GM12878 (cell line): ENCODE data around the gene SIRT2. TPM values are rescaled to one million over a fixed set of nuclear protein-coding genes. Genes with fewer than 3 reads are reported as not detected.

Experiments used
- ATAC-seq: fragments of 200-7000 bp; cut with Tn5 transposase; 3 replicates; pipeline ENCODE4 v1.9.1; 2020; ENCODE audit warnings: mild to moderate bottlenecking, moderate library complexity
- BruUV-seq: library from RNA; stranded (reverse); fragments of 400-500 nt; replicated peaks from 2 replicates; lab custom pipeline; 2021; lab: Mats Ljungman, UMichigan
- CTCF ChIA-PET: fragments of 300-600 bp; sonication (Branson Sonifier 250); formaldehyde crosslinking; extraction: SDS; loops from one replicate; lab custom pipeline; 2021; ENCODE audit warnings: inconsistent platforms; lab: Yijun Ruan, JAX
- POLR2A ChIA-PET: fragments of 350-600 bp; formaldehyde crosslinking; extraction: SDS; loops from one replicate; lab custom pipeline; 2021; ENCODE audit warnings: inconsistent platforms; lab: Charles Lee
- RAD21 ChIA-PET: fragments of 300-600 bp; sonication (Branson Sonifier 250); formaldehyde crosslinking; loops from one replicate; lab custom pipeline; 2023; ENCODE audit warnings: antibody characterized with exemption; ENCODE audit not compliant: unreplicated experiment; lab: Charles Lee
- SMC1A ChIA-PET: fragments of 300-600 bp; sonication (Branson Sonifier 250); formaldehyde crosslinking; loops from one replicate; lab custom pipeline; 2023; ENCODE audit not compliant: unreplicated experiment, uncharacterized antibody; lab: Charles Lee
- DNase-seq: peaks from one replicate; pipeline ENCODE4 v3.0.0-alpha.2; 2011; ENCODE audit warnings: low read depth, low spot score
- FAIRE-seq: peaks from 3 replicates; lab custom pipeline; 2011; peaks lifted over from hg19 to GRCh38; lab: Jason Lieb, UNC
- H2AFZ ChIP-seq: 2 replicates; pipeline ENCODE4 v1.6.0; 2011; ENCODE audit warnings: low read depth, low read length, control low read depth; ENCODE audit not compliant: control insufficient read depth
- H3K27ac ChIP-seq: 2 replicates; pipeline ENCODE4 v1.5.1; 2011; ENCODE audit warnings: control low read depth; ENCODE audit not compliant: control insufficient read depth, insufficient read depth
- H3K27me3 ChIP-seq, 2 experiments: replicated peaks in 1 of 2; 2 replicates each; pipeline versions ENCODE4 v1.6.0 to v1.6.1; 2011; ENCODE audit warnings: low read length in 1 of 2; ENCODE audit not compliant: control insufficient read depth in 2 of 2, insufficient read depth in 2 of 2
- H3K36me3 ChIP-seq, 2 experiments: 2 replicates each; pipeline ENCODE4 v1.5.1; 2011; ENCODE audit warnings: low read length in 1 of 2; ENCODE audit not compliant: control insufficient read depth in 2 of 2, insufficient read depth in 2 of 2
- H3K4me1 ChIP-seq: 2 replicates; pipeline ENCODE4 v1.6.1; 2011; ENCODE audit warnings: mild to moderate bottlenecking, low read length, moderate library complexity, mixed read lengths; ENCODE audit not compliant: control insufficient read depth, insufficient read depth
- H3K4me2 ChIP-seq: 2 replicates; pipeline ENCODE4 v1.6.0; 2011; ENCODE audit warnings: control low read depth; ENCODE audit not compliant: control insufficient read depth, insufficient read depth
- H3K4me3 ChIP-seq: fragments of 200-600 bp; sonication (generic); 2 replicates; pipeline ENCODE4 v1.5.1; 2016
- H3K79me2 ChIP-seq: 2 replicates; pipeline ENCODE4 v1.6.0; 2011; ENCODE audit warnings: low read length; ENCODE audit not compliant: control insufficient read depth, insufficient read depth
- H3K9ac ChIP-seq: 2 replicates; pipeline ENCODE4 v1.8.0; 2011; ENCODE audit warnings: low read length, control low read depth, mixed read lengths; ENCODE audit not compliant: control insufficient read depth, insufficient read depth
- H3K9me3 ChIP-seq: replicated peaks from 3 replicates; pipeline ENCODE4 v1.5.1; 2011; ENCODE audit warnings: mild to moderate bottlenecking, low read length; ENCODE audit not compliant: control insufficient read depth, insufficient read depth
- H4K20me1 ChIP-seq: 2 replicates; pipeline ENCODE4 v1.6.0; 2011; ENCODE audit not compliant: control insufficient read depth, insufficient read depth
- CHD2 ChIP-seq: IDR thresholded peaks from 2 replicates; pipeline ENCODE4 v1.6.1; 2011; ENCODE audit warnings: low read depth, low read length, improper control_type of control experiment, borderline replicate concordance
- MEF2A ChIP-seq: IDR thresholded peaks from 2 replicates; pipeline ENCODE4 v1.6.1; 2011; ENCODE audit warnings: low read depth, mild to moderate bottlenecking, low read length, moderate library complexity; ENCODE audit not compliant: insufficient read depth
- NFYB ChIP-seq: IDR thresholded peaks from 2 replicates; pipeline ENCODE4 v1.6.1; 2011; ENCODE audit warnings: low read depth, mild to moderate bottlenecking, low read length, improper control_type of control experiment, moderate library complexity; ENCODE audit not compliant: insufficient read depth
- WGBS: methylation state at CpG from one replicate; pipeline ENCODE4 v1.1.6; 2016; ENCODE audit warnings: low lambda C conversion rate; ENCODE audit not compliant: insufficient replicate concordance, insufficient coverage; ENCODE audit errors: missing lambda C conversion rate; 5-methylcytosine and 5-hydroxymethylcytosine counted together
- in situ Hi-C: fragments of 300-500 bp; cut with MboI; formaldehyde crosslinking; loops from 9 replicates; pipeline ENCODE4 v1.14.3; 2018; ENCODE audit warnings: mixed read lengths
- intact Hi-C: fragments of 100-400 bp; cut with micrococcal nuclease; formaldehyde crosslinking; loops from one replicate; pipeline ENCODE4 v1.14.2; 2022; ENCODE audit not compliant: unreplicated experiment
- polyA plus RNA-seq, 11 experiments: library from polyadenylated mRNA; depleted of rRNA in 4 of 11; unstranded in 6 of 11; stranded (reverse) in 5 of 11; fragments of >200 nt; fragmentation: Nextera tagmentation in 4 of 11; fragmentation: Illumina TruSeq in 1 of 11; extraction: Ambion mirVana in 4 of 11; extraction: Trizol in 1 of 11; gene quantifications; 1 replicate in 1 of 11; 2 replicates in 10 of 11; pipeline versions ENCODE4 v1.2.1 to v1.2.3, GENCODE V29; 2011 to 2016; ENCODE audit warnings: inconsistent platforms in 2 of 11, missing spikeins in 2 of 11, low read depth in 1 of 11
- total RNA-seq, 4 experiments: library from RNA; depleted of rRNA in 3 of 4; stranded (reverse); fragments of >200 nt in 3 of 4; fragmentation: Illumina TruSeq in 1 of 4; extraction: Trizol in 1 of 4; gene quantifications; 2 replicates each; pipeline versions ENCODE4 v1.2.1 to v1.2.3, GENCODE V29; 2013 to 2021

The SIRT2 gene
- total and polyA plus RNA-seq, 10 of the 15 experiments (the other 5 are each of a cell fraction or from before 2014, with no cell fraction given): 1.4 to 38.7 (median 24.1) TPM

DNA sequence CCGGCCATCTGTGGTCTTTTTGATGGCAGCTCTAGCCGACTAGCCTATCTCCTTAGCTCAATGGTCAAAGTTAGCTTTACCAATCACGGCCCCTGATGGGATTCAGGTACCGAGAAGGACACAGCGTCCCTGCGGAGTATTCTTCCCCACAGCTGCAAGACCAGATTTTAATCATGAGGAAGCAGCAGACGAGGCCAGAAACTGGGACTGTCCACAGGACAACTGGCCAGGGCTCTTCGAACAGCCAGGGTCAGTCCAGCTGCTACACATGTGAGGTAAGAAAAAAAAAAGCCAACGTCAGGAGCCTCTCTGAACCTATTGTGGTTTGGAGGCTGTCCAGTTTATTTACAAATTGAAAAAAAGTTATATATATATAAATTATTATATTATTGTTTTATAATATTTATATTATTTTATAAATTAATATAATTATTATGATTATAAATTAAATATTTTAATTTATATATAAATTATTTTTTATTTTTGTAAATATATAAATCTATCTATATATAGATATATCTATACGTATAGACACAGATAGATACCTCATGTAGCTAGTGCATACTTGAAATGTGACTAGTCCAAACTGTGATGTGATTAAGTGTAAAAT lies 32.1 kb downstream of the SIRT2 start:
- in situ Hi-C loops (loop anchor here (5.0 kb wide), 1 partner anchor 315 kb away; no protein-coding TSS in a partner anchor), intact Hi-C loops (loop anchor here (5.0 kb wide), 1 partner anchor 65 kb away; the partner anchor contains the start of genes MRPS12 and SARS2)
- ChIA-PET POLR2A (interaction anchor here (0.8 to 9.7 kb wide), 4 partner anchors 10 to 18 kb away, joined by 3 to 144 read pairs (median 10); partner anchors contain the start of gene HNRNPL), CTCF (interaction anchor here (1.0 to 2.4 kb wide), 7 partner anchors 10 to 69 kb away, joined by 3 to 13 read pairs (median 5); partner anchors contain the start of genes ECH1 and RINL), RAD21 (interaction anchor here (1.6 to 4.3 kb wide), 4 partner anchors 10 to 323 kb away, joined by 3 to 34 read pairs (median 10); partner anchors contain the start of genes MRPS12 and SARS2), SMC1A (interaction anchor here (1.3 to 4.6 kb wide), 3 partner anchors 10 to 18 kb away, joined by 4 to 39 read pairs (median 15); partner anchors contain the start of gene HNRNPL)
- H2AFZ ChIP-seq: no peak overlapping the region
- H3K9me3 ChIP-seq: no peaks in the 10 kb centered on the region
- no peaks in the 10 kb centered on the region for H3K36me3 ChIP-seq
- no peak for ATAC-seq
- H3K4me1 ChIP-seq: peaks cover 37% of the 10 kb centered on the region
- H3K4me2 ChIP-seq: no peak overlapping the region
- no peaks in the 10 kb centered on the region for H3K27me3 ChIP-seq
- no peaks in the 10 kb centered on the region for H3K79me2 ChIP-seq
- 86% methylated on average over 10 of the region's 10 CpGs for WGBS
- no TSS peak for BruUV-seq
- H4K20me1 ChIP-seq: no peaks in the 10 kb centered on the region
- H3K27ac ChIP-seq: no peak overlapping the region
- no peak for FAIRE-seq
- no peak for DNase-seq
- no peak overlapping the region for H3K9ac ChIP-seq
- H3K4me3 ChIP-seq: no peak overlapping the region
- TF ChIP-seq CHD2 (no peak), NFYB (no peak), MEF2A (no peak)
- TF ChIP-seq, all 136 proteins: peak for 0
